ENCODE data around the gene UQCRC2.
"Not testable (repeated sequence)": the region's sequence is repeated elsewhere in the genome, so short reads cannot be mapped to it uniquely, and the experiment has no call there.

Gene UQCRC2

DNA sequence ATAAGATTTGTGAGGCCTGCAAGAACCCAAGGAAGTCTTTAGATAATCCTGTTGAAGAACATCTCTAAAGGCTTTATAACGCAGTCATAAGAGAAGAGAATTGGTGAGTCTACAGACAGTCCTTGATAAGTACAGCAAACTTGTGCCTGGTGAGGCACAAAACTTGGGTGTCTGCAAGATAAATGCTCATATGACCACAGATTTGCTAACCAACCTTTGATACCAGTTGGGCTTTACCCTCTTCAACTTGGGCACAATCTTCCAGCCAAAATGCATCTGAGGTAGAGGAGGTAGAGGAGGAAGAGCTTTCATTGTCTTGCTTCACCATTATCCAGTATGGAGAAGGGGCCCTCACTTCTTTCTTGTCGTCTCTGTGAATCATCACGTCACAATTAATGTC is 30.9 kb downstream of the UQCRC2 start:
- DNase-seq: no peak

DNA sequence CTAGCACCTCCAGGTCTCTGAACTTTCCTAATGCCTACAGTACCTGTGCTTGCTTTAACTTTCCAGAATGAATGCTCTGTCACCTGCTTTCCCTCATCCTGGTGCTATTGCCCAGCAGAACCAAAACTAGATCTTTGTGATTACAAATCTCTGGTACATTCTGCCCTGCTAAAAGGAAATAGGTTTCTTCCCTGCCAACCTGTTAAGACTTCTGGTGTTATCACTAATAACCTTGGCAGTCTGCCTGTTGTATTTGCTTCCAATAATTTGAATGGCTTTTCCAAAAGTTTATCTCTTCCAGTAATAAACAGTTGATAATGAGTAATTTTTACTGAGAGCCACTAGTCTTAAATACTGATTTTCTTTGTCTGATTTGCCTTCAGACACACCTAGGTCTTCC is 32.4 kb downstream of the UQCRC2 start:
- no peak for DNase-seq

DNA sequence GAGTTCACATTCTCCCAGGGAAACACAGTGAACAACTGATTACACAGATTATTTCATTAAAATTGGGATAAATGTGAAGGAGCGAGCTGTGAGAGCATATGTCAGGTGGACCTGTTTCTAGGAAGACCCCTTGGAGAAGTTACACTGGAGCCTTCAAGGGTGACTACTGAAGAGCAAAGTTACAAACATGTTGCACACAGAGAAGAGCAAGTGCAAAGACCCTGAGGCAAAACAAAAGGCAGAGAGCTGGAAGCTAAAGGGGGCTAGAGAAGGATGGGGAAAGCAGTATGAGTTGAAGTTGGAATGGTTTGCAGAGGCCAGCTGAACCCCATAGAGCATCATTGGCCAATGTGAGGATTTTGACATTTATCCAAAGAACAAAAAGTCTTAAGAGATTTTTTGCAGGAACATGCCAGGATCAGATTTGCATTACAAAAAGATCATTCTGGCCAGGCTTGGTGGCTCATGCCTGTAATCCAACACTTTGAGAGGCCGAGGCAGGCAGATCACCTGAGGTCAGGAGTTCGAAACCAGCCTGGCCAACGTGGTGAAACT is 33.6 kb downstream of the UQCRC2 start:
- DNase-seq: no peak

DNA sequence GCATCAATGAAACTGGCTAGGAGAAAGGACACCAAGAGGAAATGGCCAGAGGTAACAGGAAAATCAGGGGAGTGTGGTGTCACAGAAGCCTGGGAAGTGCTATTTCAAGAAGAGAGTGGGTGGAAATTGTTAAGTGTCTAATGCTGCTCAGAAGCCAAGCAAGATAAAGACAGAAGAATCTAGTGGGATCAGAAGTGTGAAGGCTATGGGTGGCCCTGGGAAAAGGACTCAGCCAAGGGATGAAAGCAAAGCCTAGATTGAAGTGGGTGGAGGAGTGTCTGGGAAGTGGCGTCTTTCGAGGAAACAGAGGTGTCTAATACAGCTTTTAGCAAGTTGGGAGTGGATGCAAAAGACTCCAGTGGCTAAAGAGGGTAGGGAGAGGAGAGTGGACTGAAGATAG is 34.3 kb downstream of the UQCRC2 start:
- DNase-seq: no peak

DNA sequence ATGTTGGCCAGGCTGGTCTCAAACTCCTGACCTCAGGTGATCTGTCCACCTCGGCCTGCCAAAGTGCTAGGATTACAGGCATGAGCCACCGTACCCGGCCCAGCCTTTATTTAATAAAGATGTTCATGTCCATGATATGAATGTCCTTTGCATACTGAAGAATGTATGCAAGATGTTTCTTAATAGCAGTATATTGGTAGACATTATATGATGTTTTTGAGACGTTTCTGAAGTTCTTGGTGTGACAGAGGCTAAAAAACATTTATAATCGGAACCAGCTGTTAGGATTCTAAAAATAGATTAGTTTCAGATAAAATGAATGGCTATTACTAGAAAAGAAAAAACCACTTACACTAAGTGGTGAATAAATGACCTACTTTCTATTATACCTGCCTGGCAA is 36.0 kb downstream of the UQCRC2 start:
- DNase-seq: no peak

DNA sequence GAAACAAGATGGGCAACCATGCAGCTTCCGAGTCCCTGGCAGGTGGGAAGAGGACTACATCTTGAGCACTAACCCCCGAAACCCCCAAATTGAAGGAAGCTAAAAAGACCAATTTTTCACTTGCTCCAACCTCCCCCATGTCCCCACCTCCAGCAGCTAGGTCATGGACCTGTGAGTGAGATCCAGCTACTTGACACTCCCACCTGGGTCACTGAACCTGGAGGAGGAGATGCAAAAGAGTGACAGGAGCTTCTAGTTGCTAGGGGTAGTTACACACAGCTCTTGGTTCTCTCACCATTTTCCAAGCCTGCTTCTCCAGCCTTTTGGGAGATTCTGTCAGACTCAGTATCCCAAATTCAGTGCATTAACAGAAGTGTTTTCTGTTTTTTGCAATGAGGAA is 36.6 kb downstream of the UQCRC2 start:
- DNase-seq: no peak

DNA sequence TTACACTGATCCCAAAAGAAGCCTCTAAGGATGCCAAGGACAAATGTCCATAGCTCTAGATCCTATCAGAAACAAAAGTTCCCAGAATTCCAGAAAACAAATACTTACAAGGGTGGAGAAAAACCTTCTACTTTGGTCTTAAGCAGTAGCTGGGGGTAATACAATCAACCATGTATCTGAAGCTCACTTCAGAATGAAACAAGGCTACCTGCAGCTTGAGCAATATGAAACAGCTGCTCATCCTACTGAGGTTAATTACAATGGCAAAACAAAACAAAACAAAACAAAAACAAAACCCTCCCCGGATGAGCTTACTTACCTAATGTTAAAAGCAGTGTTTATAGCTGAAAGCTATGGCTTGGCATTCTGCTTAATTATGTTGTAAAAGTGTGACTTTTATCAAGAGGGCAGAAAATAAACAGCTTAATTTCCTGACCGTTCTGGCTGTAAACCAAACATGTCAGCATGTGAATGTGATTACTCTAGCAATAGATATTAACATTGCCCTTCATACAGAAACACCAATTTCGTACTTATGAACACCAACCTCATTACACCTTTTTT is 37.3 kb downstream of the UQCRC2 start:
- DNase-seq: no peak

DNA sequence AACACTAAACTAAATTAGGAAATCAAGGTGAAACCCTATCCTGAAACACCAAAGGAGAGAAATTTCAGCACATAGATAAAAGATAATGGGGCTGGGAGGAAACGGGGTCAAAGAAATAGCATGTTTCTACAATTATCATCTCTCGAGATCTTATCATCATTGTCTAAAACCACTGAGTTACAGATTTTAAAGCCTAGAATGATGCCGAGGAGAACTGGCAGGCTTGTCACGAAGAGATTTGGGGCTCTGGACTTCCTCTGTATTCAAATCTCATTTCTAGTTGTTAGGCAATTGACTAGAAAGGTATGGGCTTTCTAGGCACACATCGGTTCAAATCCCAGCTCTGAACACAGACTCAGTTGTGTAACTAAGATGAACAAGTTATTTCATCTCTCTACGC is 38.5 kb downstream of the UQCRC2 start:
- no peak for DNase-seq

DNA sequence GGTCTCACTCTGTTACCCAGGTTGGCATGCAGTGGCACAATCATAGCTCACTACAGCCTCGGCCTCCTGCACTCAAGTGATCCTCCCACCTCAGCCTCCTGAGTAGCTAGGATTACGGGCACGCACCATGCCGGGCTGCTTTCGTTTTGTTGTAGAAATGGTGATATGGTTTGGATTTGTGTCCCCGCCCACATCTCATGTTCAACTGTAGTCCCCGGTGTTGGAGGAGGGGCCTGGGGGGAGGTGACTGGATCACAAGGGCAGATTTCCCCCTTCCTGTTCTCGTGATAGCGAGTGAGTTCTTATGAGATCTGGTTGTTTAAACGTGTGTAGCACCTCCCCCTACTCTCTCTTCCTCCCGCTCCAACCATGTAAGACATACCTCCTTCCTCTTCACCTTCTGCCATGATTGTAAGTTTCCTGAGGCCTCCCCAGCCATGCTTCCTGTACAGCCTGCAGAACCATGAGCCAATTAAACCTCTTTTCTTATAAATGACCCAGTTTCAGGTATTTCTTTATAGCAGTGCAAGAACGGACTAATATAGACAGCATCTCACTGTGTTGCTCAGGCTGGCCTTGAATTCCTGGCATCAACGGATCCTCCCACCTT is 41.8 kb downstream of the UQCRC2 start:
- no peak for DNase-seq

DNA sequence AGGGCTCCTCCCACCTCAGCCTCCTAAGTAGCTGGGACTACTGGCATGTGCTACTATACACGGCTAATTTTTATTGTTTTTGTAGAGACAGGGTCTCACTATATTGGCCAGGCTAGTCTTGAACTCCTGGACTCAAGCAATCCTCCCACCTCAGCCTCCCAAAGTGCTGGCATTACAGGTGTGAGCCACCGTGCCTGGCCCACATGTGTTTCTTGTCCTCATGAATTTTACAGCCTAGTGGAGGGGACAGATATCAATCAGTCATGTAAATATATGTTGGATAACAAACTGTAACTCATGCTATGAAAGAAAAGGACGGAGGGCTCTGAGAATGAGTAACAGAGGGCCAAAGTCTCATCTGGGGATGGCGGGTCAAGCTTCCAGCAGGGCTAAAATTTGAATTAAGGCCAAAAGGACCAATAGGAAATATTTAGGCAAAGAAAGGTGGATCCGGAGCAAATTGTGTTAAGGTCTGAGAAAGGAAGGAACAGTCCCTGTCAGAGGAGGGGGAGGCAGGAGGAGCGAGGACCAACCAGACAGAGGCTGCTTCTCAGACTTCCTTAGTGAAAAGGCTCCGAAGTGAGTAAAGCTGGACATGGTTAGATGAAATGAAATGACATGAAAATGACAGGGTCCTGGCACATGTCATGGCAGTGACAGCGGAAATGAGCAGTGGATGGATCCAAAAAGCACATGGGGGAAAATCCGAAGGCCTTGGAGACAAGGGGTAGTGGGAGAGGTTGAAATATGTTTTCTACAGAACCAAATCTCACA is 43.9 kb downstream of the UQCRC2 start:
- DNase-seq: no peak

DNA sequence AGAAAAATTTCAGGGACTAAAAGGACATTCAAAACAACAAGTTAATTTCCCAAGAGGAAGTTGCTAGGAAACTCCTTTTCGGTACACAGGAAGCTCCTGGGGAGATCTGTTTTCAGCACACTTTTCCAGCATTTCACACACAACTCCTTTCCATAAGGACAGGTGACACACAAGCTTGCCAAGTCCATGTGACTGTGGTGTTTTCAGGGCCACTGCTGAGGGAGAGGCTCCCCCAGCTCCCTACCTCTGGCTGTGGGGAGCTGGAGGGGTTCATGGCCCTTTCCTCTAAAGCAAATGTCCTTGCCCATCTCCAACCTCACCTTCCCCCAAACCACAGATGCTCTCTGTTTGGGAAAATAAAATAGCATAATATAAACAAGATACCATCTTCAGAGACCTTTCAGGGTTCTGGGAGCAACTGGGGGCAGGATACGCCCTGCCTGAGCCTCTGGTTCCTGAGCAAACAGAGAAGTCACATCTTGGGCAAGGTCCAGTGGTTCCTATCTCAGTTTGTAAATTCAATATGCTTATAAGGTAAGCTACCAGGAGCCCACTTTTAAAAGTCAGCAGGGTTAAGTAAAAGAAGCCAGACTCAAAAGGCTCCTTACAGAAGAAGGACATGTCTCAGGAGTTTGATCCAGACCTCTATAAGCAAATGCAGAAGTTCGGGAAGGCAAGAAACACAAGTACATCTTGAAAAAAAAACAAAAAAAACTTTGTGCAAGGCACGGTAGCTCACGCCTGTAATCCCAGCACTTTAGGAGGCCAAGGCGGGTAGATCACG is 44.7 kb downstream of the UQCRC2 start:
- DNase-seq: no peak

DNA sequence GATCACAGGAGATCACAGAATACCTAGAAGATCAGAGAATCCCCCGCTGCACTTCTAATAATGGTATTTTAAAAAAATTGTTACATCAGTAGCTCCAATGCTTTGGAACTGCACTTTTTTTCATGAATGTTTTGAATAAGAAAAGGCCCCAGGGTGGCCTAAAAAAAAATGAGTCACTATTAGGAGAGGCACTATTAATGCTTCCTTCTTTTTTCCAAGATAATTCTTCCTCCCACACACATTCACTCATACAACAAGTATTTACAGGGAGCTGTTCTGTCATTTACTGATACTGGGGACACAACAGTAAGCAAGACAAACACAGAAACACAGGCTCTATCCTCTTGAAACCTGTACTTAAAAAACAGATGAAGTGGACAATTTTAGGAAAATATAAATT is 48.4 kb downstream of the UQCRC2 start:
- DNase-seq: no peak

DNA sequence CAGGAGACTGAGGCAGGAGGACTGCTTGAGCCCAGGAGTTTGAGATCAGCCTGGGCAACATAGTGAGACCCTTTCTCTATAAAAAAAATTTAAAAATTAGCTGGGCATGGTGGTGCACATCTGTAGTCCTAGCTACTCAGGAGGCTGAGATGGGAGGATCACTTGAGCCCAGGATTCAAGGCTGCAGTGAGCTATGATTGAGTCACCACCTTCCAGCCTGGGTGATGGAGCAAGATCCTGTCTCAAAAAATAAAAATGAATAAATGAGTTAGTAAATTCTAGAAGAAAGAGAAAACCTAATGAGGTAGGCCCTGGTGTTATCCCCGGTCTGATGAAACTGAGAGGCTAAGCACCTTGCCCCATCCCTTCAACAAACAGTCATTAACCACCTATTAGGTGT is 48.9 kb downstream of the UQCRC2 start:
- not testable (repeated sequence) for DNase-seq

DNA sequence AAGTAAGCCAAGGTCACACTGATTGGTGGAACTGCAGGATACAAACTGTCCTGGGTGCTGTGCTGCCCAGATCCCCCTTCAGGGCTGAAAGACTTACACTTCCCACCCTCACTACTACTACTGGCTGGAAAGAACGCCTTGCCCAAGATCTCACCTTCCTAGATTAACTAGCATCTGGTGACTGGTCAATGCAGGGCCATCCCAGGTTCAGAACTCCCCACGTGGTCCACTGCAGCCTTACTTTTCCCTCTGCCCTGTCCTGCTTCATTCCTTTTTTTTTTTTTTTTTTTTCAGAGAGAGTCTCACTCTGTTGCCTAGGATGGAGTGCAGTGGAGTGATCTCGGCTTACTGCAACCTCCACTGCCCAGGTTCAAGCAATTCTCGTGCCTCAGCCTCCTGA is 50.0 kb downstream of the UQCRC2 start:
- DNase-seq: no peak

DNA sequence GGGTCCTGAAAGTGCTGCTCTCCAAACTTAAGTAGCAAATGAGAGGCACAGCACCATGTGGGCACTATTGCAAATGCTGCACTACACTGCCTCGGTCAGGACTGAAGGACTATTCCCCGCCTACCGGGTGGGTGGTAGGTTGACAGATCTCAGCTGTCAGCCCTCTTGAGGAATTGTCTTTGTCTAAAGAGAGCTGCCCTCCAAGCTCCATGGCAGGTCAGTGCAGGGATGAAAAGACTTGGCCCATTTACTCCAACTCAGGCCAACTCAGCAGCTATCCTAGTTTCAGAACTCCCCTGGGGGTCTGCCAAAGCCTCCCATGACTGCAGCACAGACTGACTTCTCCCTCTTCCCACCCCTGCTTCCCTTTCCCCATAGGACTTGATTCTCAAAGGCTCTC is 51.2 kb downstream of the UQCRC2 start:
- no peak for DNase-seq

DNA sequence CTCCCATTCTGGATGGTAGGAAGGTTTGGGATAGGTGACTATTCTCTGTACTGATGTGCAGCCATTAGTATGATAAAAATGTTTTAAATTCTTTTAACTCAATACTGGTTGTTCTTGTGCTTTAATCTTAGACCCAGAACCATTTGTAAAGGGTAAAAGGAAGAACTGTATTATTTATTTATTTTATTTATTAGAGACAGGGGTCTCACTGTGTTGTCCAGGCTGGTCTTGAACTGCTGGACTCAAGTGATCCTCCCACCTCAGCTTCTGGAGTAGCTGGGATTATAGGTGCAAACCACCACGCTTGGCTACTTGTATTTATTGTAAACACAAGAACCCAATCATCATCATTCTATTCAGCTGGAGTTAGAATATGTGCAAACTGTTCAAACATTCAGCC is 52.6 kb downstream of the UQCRC2 start:
- DNase-seq: no peak

DNA sequence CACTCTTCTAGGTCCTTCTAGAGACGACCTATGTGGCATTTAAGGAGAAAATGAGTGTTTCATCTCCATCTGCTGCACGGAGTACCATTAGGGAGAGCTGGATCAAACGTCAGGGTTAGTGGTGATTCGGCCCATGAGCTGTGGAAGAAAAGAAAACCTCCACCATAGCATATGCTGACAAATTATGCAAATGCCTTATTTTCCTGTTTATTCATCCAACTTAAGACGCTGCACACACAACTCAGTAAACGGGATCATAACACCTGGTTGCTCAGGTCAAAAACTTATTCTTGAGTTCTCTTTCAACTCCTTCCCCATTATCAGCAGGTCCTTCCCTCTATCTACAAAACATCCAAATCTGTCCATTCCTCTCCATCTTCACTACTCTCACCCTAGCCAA is 53.5 kb downstream of the UQCRC2 start:
- DNase-seq: no peak

DNA sequence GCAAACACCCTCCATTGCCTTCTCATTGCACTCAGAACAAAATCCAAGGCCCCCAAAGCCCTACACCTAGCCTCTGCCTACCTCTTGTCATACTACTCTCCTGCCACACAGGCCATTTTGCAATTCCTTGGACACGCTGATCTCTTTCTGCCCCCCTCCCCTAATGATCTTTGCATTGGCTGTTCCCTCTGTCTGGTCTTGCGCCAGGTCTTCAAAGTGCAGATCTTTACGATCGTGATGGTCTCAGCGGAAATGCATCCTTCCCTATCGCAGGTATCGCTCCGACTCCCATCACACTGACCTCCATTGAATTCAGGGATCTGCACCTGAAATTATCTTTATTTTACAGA is 54.0 kb downstream of the UQCRC2 start:
- no peak for DNase-seq

DNA sequence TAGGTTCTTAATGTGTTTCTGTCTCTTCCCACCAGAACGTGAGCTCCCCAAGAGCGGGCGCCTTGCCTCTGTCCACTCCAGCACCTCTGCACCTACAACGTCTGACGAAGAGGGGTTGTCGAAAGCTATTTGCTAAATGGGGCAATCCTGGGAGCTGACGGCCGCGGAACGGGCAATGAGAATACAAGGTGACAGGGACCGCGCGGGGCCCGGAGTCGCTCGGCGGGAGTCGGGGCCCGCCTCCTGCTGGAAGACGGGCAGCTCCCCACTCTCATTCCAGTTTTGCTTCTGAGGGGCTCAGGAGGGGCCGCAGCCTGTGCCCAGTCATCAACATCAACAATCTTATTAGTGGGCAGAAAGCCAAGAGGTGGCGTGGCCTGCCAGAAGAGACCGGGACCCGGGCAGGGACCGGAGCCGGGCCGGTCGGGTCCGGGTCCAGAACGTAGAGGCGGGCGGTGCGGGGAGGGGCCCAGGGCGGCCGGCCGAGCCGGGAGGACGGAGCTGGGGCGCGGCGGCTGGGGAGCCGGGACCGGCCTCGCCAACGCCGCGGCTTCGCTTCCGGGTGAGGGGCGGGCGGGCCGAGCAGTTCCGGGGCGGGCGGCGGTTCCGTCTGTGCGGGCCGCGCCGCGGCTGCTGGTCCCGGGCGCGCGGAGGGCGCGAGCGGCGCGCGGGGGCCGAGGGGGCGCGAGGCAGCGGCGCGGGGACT is 54.5 kb downstream of the UQCRC2 start, which contains the start of gene MOSMO:
Gene MOSMO, plus strand, starts transcription at position 603 of the 706 bp plus-strand sequence. CDS start 191 bp downstream, outside the sequence.
- peak; percentile 88 for DNase-seq

DNA sequence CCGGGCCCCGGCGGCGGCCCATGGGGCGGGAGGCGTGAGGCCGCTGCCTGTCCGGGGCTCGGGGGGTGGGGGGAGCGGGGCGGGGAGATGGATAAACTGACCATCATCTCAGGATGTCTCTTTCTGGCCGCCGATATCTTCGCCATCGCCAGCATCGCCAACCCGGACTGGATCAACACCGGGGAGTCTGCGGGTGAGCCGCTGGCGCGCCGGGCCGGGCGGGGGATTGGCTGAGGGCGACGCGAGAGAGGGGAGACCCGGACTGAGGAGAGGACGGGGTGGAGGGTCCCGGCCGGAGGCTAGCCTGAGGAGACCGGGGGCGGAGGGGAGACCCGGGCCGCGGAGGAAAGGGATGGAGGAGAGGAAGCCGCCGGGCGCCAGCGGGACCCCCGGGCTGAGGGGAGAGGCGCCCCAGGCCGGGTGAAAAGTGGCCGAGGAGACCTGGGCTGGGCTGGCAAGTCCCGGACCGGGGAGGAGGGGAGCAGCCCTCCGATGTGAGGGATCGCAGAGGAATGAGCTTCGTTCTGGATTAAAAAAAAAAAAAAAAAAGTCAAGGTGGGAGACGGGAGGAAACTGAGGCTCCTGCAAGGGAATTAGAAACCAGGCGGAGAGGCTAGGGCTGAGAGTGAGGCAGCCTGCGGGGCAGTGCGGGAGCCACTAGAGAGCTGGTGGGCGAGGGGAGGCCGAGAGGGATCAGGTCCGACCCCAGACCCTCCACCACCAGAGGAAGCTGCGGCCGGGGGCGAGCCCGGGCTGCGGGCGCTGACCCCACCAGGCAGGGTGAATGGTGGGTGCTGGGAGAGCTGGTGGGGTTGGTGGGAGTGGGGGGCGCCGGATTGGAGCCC is 55.3 kb downstream of the UQCRC2 start:
- peak; percentile 72 for DNase-seq

DNA sequence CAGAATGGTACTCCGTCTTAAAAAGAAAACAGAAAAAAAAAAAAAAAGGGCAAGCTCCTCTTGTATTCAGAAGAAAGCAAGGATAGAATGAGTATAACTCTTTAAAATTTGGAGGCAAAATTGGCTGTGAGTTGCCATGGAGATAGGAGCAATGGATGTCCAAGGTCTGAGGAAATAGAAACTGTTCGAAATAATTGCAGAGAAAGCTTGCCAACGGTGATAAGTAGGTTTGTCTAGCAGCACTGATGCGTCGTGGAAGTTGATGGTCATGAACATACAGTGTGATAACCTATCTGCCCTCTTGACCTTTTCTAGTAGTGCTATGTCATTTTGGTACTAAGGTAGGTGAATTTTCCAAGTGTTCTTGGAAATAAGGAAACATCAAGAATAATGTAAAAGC is 57.7 kb downstream of the UQCRC2 start:
- no peak for DNase-seq

DNA sequence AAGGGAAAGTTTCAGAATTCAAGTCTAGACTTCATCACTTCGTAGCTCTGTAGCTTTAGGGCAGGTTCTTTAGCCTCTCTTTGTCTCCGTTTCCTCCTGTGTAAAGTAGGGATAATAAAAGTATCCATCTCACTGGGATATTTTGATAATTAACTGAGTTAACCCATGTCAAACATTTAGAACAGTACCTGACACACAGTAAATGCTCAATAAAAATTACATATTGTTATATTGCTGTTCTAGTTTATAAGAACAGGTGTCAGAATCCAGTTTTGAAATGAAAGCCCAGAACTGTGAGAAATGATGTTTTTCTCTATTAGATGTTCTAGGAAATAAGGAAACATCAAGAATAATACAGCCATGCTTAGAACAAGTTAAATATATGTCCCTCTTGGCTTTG is 59.1 kb downstream of the UQCRC2 start:
- no peak for DNase-seq
